HL-60 (cell line): ENCODE data around the gene SPATA13.
A peak's percentile ranks its signal among the peaks of the same experiment; 100 is the strongest.

ENCODE experiments used
- DNase-seq, 2 experiments: peaks; one replicate each; pipeline ENCODE4 v3.0.0-alpha.2; 2010 to 2020; ENCODE audit warnings: low read depth in 1 of 2, low spot score in 1 of 2
- H3K27ac ChIP-seq: fragments of 250-450 bp; sonication (Bioruptor Pico); replicated peaks from 2 replicates; pipeline ENCODE4 v1.5.1; 2020; ENCODE audit warnings: mild to moderate bottlenecking, moderate library complexity
- H3K27me3 ChIP-seq: fragments of 250-450 bp; sonication (Bioruptor Pico); 2 replicates; pipeline ENCODE4 v1.5.1; 2021; ENCODE audit warnings: mild to moderate bottlenecking, moderate library complexity; ENCODE audit not compliant: insufficient read depth, poor library complexity, severe bottlenecking
- H3K4me3 ChIP-seq: replicated peaks from 2 replicates; pipeline ENCODE4 v1.5.1; 2011; ENCODE audit warnings: mild to moderate bottlenecking, control low read depth, low read length; ENCODE audit not compliant: insufficient read depth
- GABPA ChIP-seq: IDR thresholded peaks from 2 replicates; pipeline ENCODE4 v1.6.1; 2012; ENCODE audit warnings: low read depth
- POLR2AphosphoS5 ChIP-seq: IDR thresholded peaks from 2 replicates; pipeline ENCODE4 v1.6.1; 2012; ENCODE audit warnings: low read depth
- REST ChIP-seq: IDR thresholded peaks from 2 replicates; pipeline ENCODE4 v1.6.1; 2012; ENCODE audit warnings: low read depth; ENCODE audit not compliant: insufficient replicate concordance
- SPI1 ChIP-seq: IDR thresholded peaks from 2 replicates; pipeline ENCODE4 v1.6.1; 2012; ENCODE audit warnings: low read depth, mild to moderate bottlenecking, borderline replicate concordance
- TF ChIP-seq, protein P1 (sequence below): IDR thresholded peaks from one replicate; pipeline ENCODE4 v1.5.1; 2011; ENCODE audit warnings: low read length, control low read depth, inconsistent platforms; ENCODE audit not compliant: insufficient read depth

SPATA13 gene

DNA sequence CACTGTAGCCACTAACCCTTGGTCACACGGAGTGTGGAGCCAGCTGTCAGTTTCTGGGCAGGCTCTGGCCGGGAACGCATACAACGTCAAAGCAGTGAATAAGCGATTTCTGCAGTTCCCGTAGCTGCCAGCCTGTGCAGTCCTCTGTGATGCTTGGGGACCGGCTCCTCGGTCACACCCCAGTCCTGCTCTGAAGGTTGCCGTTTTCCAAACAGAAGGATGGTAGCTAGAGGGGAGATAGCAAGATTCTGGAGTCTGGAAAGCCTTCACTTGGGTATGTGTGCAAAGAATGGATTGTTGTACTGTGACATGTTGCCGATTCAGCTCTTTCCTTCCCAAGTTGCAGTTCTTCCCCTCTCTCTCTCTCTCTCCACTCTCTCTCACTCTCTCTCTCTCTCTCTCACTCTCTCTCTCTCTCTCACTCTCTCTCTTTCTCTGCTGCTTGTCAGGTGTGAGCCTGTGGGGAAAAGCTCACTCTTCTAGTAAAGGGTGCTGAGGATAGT, 110.2 kb downstream of the SPATA13 start:
- Histone ChIP-seq H3K27me3 (no peaks in the 10 kb centered on the region), H3K4me3 (peak overlapping the region; percentile 45), H3K27ac (no peak overlapping the region)
- TF ChIP-seq REST (no peak), POLR2AphosphoS5 (no peak)
- peak in 1 of 2 experiments; percentile 53 for DNase-seq

DNA sequence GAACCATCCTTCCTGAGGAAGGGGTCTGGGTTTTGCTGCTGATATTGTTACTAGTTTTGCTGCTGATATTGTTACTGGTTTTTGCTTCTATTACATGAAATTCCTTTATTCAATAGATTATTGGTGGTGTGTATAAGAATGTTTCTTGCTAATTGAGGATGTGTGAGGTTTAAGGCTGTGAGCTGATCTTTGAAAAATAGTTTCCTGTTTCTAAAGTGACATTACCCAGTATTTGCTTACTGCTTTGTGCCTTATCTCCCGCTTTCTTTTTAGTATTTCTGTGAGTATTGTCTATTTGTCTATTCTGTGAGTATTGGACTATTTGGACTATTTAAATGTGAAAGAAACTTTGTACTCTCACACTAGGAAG, 110.7 kb downstream of the SPATA13 start:
- no peak for DNase-seq
- H3K4me3 ChIP-seq, result peak overlapping the region; percentile 45
- H3K27ac ChIP-seq, result no peak overlapping the region
- TF ChIP-seq SPI1 (no peak), GABPA (no peak), REST (no peak), POLR2AphosphoS5 (no peak)
- TF ChIP-seq, protein P1, sequence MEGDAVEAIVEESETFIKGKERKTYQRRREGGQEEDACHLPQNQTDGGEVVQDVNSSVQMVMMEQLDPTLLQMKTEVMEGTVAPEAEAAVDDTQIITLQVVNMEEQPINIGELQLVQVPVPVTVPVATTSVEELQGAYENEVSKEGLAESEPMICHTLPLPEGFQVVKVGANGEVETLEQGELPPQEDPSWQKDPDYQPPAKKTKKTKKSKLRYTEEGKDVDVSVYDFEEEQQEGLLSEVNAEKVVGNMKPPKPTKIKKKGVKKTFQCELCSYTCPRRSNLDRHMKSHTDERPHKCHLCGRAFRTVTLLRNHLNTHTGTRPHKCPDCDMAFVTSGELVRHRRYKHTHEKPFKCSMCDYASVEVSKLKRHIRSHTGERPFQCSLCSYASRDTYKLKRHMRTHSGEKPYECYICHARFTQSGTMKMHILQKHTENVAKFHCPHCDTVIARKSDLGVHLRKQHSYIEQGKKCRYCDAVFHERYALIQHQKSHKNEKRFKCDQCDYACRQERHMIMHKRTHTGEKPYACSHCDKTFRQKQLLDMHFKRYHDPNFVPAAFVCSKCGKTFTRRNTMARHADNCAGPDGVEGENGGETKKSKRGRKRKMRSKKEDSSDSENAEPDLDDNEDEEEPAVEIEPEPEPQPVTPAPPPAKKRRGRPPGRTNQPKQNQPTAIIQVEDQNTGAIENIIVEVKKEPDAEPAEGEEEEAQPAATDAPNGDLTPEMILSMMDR, result no peak
- H3K27me3 ChIP-seq, result no peaks in the 10 kb centered on the region

- H3K27ac ChIP-seq, result 0 out of 2 replicates have a peak overlapping the region, but pooled peaks have one; percentile 22
Measured at GRCh38 chr13:24271601-24272451, 111.3 kb downstream of the SPATA13 start.

More at GRCh38 chr13:24271601-24272451, 111.3 kb downstream of the SPATA13 start:
- H3K27me3 ChIP-seq, result no peaks in the 10 kb centered on the region
- no peak for TF ChIP-seq POLR2AphosphoS5
- no peak for TF ChIP-seq SPI1
- TF ChIP-seq GABPA, result no peak
- TF ChIP-seq, protein P1, result no peak
- no peak for TF ChIP-seq REST
- peak in 1 of 2 experiments; percentile 34 for DNase-seq
- H3K4me3 ChIP-seq, result peak overlapping the region; percentile 33
